Kidney tubule cell (primary cell): ENCODE measurements around the gene ERP27.

ENCODE experiments used
- DNase-seq: peaks from one replicate; pipeline ENCODE4 v3.0.0-alpha.2; 2018; ENCODE audit warnings: low spot score

The ERP27 gene

GRCh38 chr12:14868916-14869506, 69.3 kb downstream of the ERP27 start:
- DNase-seq, result no peak
